ENCODE results near the gene PARM1.

The PARM1 gene

DNA sequence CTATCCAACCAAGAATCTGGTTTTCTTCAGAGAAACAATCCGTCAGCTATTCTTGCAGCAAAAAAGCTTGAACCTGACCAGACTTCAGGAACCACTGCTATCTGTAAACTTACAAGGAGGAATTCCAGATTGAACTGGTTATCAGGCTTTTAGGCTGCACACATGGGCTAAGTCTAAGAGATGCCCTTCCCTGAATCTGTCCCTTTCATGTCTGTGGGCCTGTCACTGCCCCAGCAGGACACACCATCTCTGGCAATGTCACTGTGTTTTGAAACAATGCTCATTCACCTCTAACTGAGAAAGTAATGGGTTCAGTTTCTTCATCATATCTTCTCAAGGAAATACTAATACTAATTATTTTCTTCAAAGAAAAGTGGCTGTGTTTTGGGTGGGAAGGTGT lies 72.8 kb downstream of the PARM1 start:
- H3K4me3 ChIP-seq (replicated peaks; ENCODE audit: insufficient read depth, low read length): no peak overlapping the region
- H3K27ac ChIP-seq (replicated peaks): no peak overlapping the region
- TF ChIP-seq, protein P1, sequence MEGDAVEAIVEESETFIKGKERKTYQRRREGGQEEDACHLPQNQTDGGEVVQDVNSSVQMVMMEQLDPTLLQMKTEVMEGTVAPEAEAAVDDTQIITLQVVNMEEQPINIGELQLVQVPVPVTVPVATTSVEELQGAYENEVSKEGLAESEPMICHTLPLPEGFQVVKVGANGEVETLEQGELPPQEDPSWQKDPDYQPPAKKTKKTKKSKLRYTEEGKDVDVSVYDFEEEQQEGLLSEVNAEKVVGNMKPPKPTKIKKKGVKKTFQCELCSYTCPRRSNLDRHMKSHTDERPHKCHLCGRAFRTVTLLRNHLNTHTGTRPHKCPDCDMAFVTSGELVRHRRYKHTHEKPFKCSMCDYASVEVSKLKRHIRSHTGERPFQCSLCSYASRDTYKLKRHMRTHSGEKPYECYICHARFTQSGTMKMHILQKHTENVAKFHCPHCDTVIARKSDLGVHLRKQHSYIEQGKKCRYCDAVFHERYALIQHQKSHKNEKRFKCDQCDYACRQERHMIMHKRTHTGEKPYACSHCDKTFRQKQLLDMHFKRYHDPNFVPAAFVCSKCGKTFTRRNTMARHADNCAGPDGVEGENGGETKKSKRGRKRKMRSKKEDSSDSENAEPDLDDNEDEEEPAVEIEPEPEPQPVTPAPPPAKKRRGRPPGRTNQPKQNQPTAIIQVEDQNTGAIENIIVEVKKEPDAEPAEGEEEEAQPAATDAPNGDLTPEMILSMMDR (IDR thresholded peaks at IDR 0.05; ENCODE audit: insufficient read depth, low read length): no peak
- TF ChIP-seq GABPA (IDR thresholded peaks at IDR 0.05; ENCODE audit: low read depth) (no peak), POLR2AphosphoS5 (IDR thresholded peaks at IDR 0.05; ENCODE audit: low read depth) (no peak), SPI1 (IDR thresholded peaks at IDR 0.05; ENCODE audit: borderline replicate concordance, low read depth) (no peak)
- TF ChIP-seq, protein P2, sequence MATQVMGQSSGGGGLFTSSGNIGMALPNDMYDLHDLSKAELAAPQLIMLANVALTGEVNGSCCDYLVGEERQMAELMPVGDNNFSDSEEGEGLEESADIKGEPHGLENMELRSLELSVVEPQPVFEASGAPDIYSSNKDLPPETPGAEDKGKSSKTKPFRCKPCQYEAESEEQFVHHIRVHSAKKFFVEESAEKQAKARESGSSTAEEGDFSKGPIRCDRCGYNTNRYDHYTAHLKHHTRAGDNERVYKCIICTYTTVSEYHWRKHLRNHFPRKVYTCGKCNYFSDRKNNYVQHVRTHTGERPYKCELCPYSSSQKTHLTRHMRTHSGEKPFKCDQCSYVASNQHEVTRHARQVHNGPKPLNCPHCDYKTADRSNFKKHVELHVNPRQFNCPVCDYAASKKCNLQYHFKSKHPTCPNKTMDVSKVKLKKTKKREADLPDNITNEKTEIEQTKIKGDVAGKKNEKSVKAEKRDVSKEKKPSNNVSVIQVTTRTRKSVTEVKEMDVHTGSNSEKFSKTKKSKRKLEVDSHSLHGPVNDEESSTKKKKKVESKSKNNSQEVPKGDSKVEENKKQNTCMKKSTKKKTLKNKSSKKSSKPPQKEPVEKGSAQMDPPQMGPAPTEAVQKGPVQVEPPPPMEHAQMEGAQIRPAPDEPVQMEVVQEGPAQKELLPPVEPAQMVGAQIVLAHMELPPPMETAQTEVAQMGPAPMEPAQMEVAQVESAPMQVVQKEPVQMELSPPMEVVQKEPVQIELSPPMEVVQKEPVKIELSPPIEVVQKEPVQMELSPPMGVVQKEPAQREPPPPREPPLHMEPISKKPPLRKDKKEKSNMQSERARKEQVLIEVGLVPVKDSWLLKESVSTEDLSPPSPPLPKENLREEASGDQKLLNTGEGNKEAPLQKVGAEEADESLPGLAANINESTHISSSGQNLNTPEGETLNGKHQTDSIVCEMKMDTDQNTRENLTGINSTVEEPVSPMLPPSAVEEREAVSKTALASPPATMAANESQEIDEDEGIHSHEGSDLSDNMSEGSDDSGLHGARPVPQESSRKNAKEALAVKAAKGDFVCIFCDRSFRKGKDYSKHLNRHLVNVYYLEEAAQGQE (IDR thresholded peaks at IDR 0.05; ENCODE audit: insufficient replicate concordance, low read depth): no peak
- no peak for DNase-seq (ENCODE audit: low read depth in 1 of 2, low spot score in 1 of 2)
- no peaks in the 10 kb centered on the region for H3K27me3 ChIP-seq (ENCODE audit: insufficient read depth, poor library complexity, severe bottlenecking)

DNA sequence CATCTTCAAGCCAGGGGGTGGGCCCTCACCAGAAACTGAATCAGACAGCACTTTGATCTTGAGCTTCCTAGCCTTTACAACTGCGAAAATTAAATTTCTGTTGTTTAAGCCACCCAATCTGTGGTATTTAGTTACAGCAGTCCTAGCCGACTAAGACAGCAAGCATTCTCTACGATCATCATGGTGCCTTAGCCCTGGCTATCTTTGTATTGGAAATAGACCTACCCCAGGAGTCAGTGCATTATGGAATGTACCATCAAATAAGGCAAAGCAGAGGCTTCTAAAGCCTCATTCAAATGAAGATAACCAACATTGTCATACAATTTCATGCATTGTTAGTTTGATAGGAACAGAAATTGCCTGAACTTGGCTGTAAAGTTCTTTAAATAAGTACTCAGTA lies 75.0 kb downstream of the PARM1 start:
- no peak for DNase-seq (ENCODE audit: low read depth in 1 of 2, low spot score in 1 of 2)
- Histone ChIP-seq H3K4me3 (replicated peaks; ENCODE audit: insufficient read depth, low read length) (no peak overlapping the region), H3K27ac (replicated peaks) (no peak overlapping the region), H3K27me3 (ENCODE audit: insufficient read depth, poor library complexity, severe bottlenecking) (no peaks in the 10 kb centered on the region)
- no peak for TF ChIP-seq POLR2AphosphoS5 (IDR thresholded peaks at IDR 0.05; ENCODE audit: low read depth)
- TF ChIP-seq SPI1 (IDR thresholded peaks at IDR 0.05; ENCODE audit: borderline replicate concordance, low read depth): no peak
- TF ChIP-seq, protein P2 (IDR thresholded peaks at IDR 0.05; ENCODE audit: insufficient replicate concordance, low read depth): no peak
- TF ChIP-seq, protein P1 (IDR thresholded peaks at IDR 0.05; ENCODE audit: insufficient read depth, low read length): no peak
- TF ChIP-seq GABPA (IDR thresholded peaks at IDR 0.05; ENCODE audit: low read depth): no peak

DNA sequence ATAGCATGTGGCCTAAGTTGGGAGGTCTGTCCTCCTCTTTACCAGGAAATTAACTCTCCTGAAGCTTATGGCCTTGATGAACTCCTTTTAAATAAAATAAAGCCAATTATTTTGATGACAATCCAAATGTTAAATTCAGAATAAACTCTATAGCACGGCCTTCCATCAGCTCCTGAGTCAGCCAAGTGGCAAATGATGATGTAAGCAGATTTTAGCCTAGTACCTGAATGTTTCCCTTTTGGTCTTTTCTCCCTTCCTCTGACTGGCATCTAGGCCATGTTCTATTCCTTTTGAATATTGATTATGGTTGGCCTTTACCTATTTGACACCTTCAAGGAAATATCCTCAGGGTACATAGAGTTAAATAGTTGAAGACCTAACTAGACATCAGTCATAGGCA lies 76.2 kb downstream of the PARM1 start:
- H3K27me3 ChIP-seq (ENCODE audit: insufficient read depth, poor library complexity, severe bottlenecking): no peaks in the 10 kb centered on the region
- no peak overlapping the region for H3K4me3 ChIP-seq (replicated peaks; ENCODE audit: insufficient read depth, low read length)
- H3K27ac ChIP-seq (replicated peaks): no peak overlapping the region
- no peak for DNase-seq (ENCODE audit: low read depth in 1 of 2, low spot score in 1 of 2)
- TF ChIP-seq POLR2AphosphoS5 (IDR thresholded peaks at IDR 0.05; ENCODE audit: low read depth) (no peak), SPI1 (IDR thresholded peaks at IDR 0.05; ENCODE audit: borderline replicate concordance, low read depth) (no peak), GABPA (IDR thresholded peaks at IDR 0.05; ENCODE audit: low read depth) (no peak)
- TF ChIP-seq, protein P2 (IDR thresholded peaks at IDR 0.05; ENCODE audit: insufficient replicate concordance, low read depth): no peak
- TF ChIP-seq, protein P1 (IDR thresholded peaks at IDR 0.05; ENCODE audit: insufficient read depth, low read length): no peak
